Measurements from ENCODE around the gene HELB. TPM values are rescaled to one million over a fixed set of nuclear protein-coding genes. Genes with fewer than 3 reads are reported as not detected.
A peak's percentile ranks its signal among the peaks of the same experiment; 100 is the strongest.

Gene HELB
- polyA plus RNA-seq, 2 of the 4 experiments (the other 2 are of a cell fraction), result 1.1 to 5.6 TPM

- POLR2A ChIA-PET, result no interaction called here
- Histone ChIP-seq H3K4me2 (no peak overlapping the region), H3K4me1 (no peaks in the 10 kb centered on the region), H3K9me3 (no peaks in the 10 kb centered on the region), H3K27ac (no peak overlapping the region), H3K4me3 (no peak overlapping the region)
- ATAC-seq (no peak), DNase-seq (ENCODE audit: low read depth in 1 of 2, low spot score in 1 of 2) (no peak), FAIRE-seq (no peak)
- 22% methylated on average over 3 of the region's 3 CpGs for WGBS (ENCODE audit: missing lambda C conversion rate)
- TF ChIP-seq ZFP36 (IDR thresholded peaks at IDR 0.05; ENCODE audit: borderline replicate concordance, partially characterized antibody), result no peak
- peak; percentile 50 for TF ChIP-seq MAFK (IDR thresholded peaks at IDR 0.05; ENCODE audit: partially characterized antibody)
- no peak for TF ChIP-seq BCL3 (IDR thresholded peaks at IDR 0.05)
- CTCF ChIA-PET, result no interaction called here
Measured at GRCh38 chr12:66367015-66367667, 64.8 kb downstream of the HELB start.

- DNase-seq (ENCODE audit: low read depth in 1 of 2, low spot score in 1 of 2) (no peak), ATAC-seq (no peak), FAIRE-seq (no peak)
- Histone ChIP-seq H3K27ac (no peak overlapping the region), H3K4me3 (no peak overlapping the region), H3K4me1 (no peaks in the 10 kb centered on the region), H3K9me3 (no peaks in the 10 kb centered on the region), H3K4me2 (no peak overlapping the region)
- 48% methylated on average over 2 of the region's 2 CpGs for WGBS (ENCODE audit: missing lambda C conversion rate)
- TF ChIP-seq E2F6 (IDR thresholded peaks at IDR 0.05; ENCODE audit: borderline replicate concordance, low read depth), result no peak
- no peak for TF ChIP-seq ATOH8 (CRISPR knock-in tag; IDR thresholded peaks at IDR 0.05; ENCODE audit: low read depth)
- no peak for TF ChIP-seq REST (IDR thresholded peaks at IDR 0.05)
- TF ChIP-seq HEYL (CRISPR knock-in tag; IDR thresholded peaks at IDR 0.05), result no peak
- no peak for TF ChIP-seq USF2 (IDR thresholded peaks at IDR 0.05)
- no peak for TF ChIP-seq ESRRA (IDR thresholded peaks at IDR 0.05; ENCODE audit: borderline replicate concordance, low read length)
- no peak for TF ChIP-seq NPAS2 (CRISPR knock-in tag; IDR thresholded peaks at IDR 0.05; ENCODE audit: borderline replicate concordance)
- TF ChIP-seq ZC3H11A (IDR thresholded peaks at IDR 0.05), result no peak
- no peak for TF ChIP-seq EHF (CRISPR knock-in tag; IDR thresholded peaks at IDR 0.05)
- TF ChIP-seq HOXA7 (CRISPR knock-in tag; IDR thresholded peaks at IDR 0.05), result no peak
- TF ChIP-seq EHMT2 (IDR thresholded peaks at IDR 0.05; ENCODE audit: low read depth), result no peak
- TF ChIP-seq TP53 (CRISPR knock-in tag; IDR thresholded peaks at IDR 0.05), result no peak
- no peak for TF ChIP-seq ZSCAN20 (CRISPR knock-in tag; IDR thresholded peaks at IDR 0.05)
- no peak for TF ChIP-seq NR3C1 (IDR thresholded peaks at IDR 0.05)
- TF ChIP-seq FOSL2 (IDR thresholded peaks at IDR 0.05), result no peak
- no peak for TF ChIP-seq FOSL2 (CRISPR knock-in tag; IDR thresholded peaks at IDR 0.05)
- no peak for TF ChIP-seq RARB (CRISPR knock-in tag; IDR thresholded peaks at IDR 0.05)
- no peak for TF ChIP-seq CTCF (IDR thresholded peaks at IDR 0.05)
- ChIA-PET CTCF (interaction anchor here (1.6 kb wide), 1 partner anchor 20 kb away, joined by 4 read pairs; no protein-coding TSS in a partner anchor), POLR2A (no interaction called here)
Measured at GRCh38 chr12:66371982-66372381, 69.7 kb downstream of the HELB start.
